Caco-2 (cell line): ENCODE results near the gene CLNK. TPM values are rescaled to one million over a fixed set of nuclear protein-coding genes. Genes with fewer than 3 reads are reported as not detected.
A peak's percentile ranks its signal among the peaks of the same experiment; 100 is the strongest.

Experiments
- BruUV-seq: library from RNA; stranded (reverse); fragments of 400-500 nt; replicated peaks from 2 replicates; lab custom pipeline; 2021; lab: Mats Ljungman, UMichigan
- CTCF ChIA-PET: fragments of 300-600 bp; sonication (Branson Sonifier 250); formaldehyde crosslinking; loops from one replicate; lab custom pipeline; 2022; ENCODE audit warnings: antibody characterized with exemption; lab: Charles Lee
- POLR2A ChIA-PET: fragments of 300-600 bp; sonication (Branson Sonifier 250); formaldehyde crosslinking; loops from one replicate; lab custom pipeline; 2022; ENCODE audit warnings: antibody characterized with exemption; lab: Charles Lee
- DNase-seq, 2 experiments: peaks; one replicate each; pipeline versions ENCODE4 v3.0.0 to v3.0.0-alpha.2; 2020 to 2022
- H3K27me3 ChIP-seq: replicated peaks from 2 replicates; pipeline ENCODE4 v1.6.0; 2011; ENCODE audit warnings: low read length; ENCODE audit not compliant: control insufficient read depth, insufficient read depth
- H3K36me3 ChIP-seq: 2 replicates; pipeline ENCODE4 v1.5.1; 2011; ENCODE audit warnings: low read length; ENCODE audit not compliant: control insufficient read depth, insufficient read depth
- H3K4me1 ChIP-seq: fragments of 250-450 bp; sonication (Bioruptor Pico); 2 replicates; pipeline ENCODE4 v1.5.1; 2020; ENCODE audit warnings: mild to moderate bottlenecking
- H3K4me3 ChIP-seq: 2 replicates; pipeline ENCODE4 v1.5.1; 2011; ENCODE audit warnings: low read depth, mild to moderate bottlenecking, control low read depth, low read length
- H3K9me3 ChIP-seq: fragments of 250-450 bp; sonication (Bioruptor Pico); 2 replicates; pipeline ENCODE4 v1.5.1; 2020; ENCODE audit warnings: mild to moderate bottlenecking, moderate library complexity
- H3K27ac Mint-ChIP-seq: one replicate; pipeline ENCODE4 v1.8.0; 2022; ENCODE audit warnings: mixed read lengths; ENCODE audit not compliant: unreplicated experiment
- H3K27me3 Mint-ChIP-seq: one replicate; pipeline ENCODE4 v1.8.0; 2022; ENCODE audit warnings: mixed read lengths; ENCODE audit not compliant: insufficient read depth, unreplicated experiment
- H3K36me3 Mint-ChIP-seq: one replicate; pipeline ENCODE4 v1.8.0; 2022; ENCODE audit warnings: mild to moderate bottlenecking, mixed read lengths; ENCODE audit not compliant: insufficient read depth, unreplicated experiment
- H3K4me1 Mint-ChIP-seq: one replicate; pipeline ENCODE4 v1.8.0; 2022; ENCODE audit warnings: low read depth, mixed read lengths; ENCODE audit not compliant: unreplicated experiment
- H3K4me3 Mint-ChIP-seq: one replicate; pipeline ENCODE4 v1.8.0; 2022; ENCODE audit warnings: mild to moderate bottlenecking, moderate library complexity, mixed read lengths; ENCODE audit not compliant: unreplicated experiment
- H3K9me3 Mint-ChIP-seq: one replicate; pipeline ENCODE4 v1.8.0; 2022; ENCODE audit warnings: mixed read lengths; ENCODE audit not compliant: unreplicated experiment
- CTCF ChIP-seq, 2 experiments: fragments of 200-600 bp in 1 of 2; IDR thresholded peaks; 1 replicate in 1 of 2; 2 replicates in 1 of 2; pipeline versions ENCODE4 v1.5.1 to v1.8.0; 2011 to 2022; ENCODE audit warnings: antibody characterized with exemption in 1 of 2, control low read depth in 1 of 2, inconsistent platforms in 1 of 2, low read depth in 1 of 2, low read length in 1 of 2, mild to moderate bottlenecking in 1 of 2, moderate library complexity in 1 of 2; ENCODE audit not compliant: insufficient read depth in 1 of 2, severe bottlenecking in 1 of 2, unreplicated experiment in 1 of 2
- intact Hi-C: fragments of 100-400 bp; cut with micrococcal nuclease; formaldehyde crosslinking; loops from one replicate; pipeline ENCODE4 v1.10.0; 2022; ENCODE audit not compliant: unreplicated experiment
- total RNA-seq: library from RNA; stranded (reverse); gene quantifications from 2 replicates; pipeline ENCODE4 v1.2.3, GENCODE V29; 2022

CLNK gene
- total RNA-seq, 1 experiment from 2014 or later: not detected

- H3K4me1 Mint-ChIP-seq: peaks cover 9% of the 10 kb centered on the region
- H3K27me3 ChIP-seq: no peaks in the 10 kb centered on the region
- BruUV-seq: no TSS peak
- DNase-seq: peak; percentile 46 to 47
- intact Hi-C loops: loop anchor here (1.0 to 10.0 kb wide), 5 partner anchors 134 to 1373 kb away; no protein-coding TSS in a partner anchor
- no peak overlapping the region for H3K4me3 Mint-ChIP-seq
- peaks cover 20% of the 10 kb centered on the region for H3K4me1 ChIP-seq
- H3K36me3 Mint-ChIP-seq: no peaks in the 10 kb centered on the region
- no peaks in the 10 kb centered on the region for H3K9me3 ChIP-seq
- H3K4me3 ChIP-seq: no peak overlapping the region
- peak; percentile 69 to 72 for TF ChIP-seq CTCF (IDR thresholded peaks at IDR 0.05; ENCODE audit: insufficient read depth in 1 of 2, low read depth in 1 of 2, low read length in 1 of 2, severe bottlenecking in 1 of 2, unreplicated experiment in 1 of 2)
- POLR2A ChIA-PET: no interaction called here
- H3K27me3 Mint-ChIP-seq: no peaks in the 10 kb centered on the region
- H3K36me3 ChIP-seq: no peaks in the 10 kb centered on the region
- no peak overlapping the region for H3K27ac Mint-ChIP-seq
- H3K9me3 Mint-ChIP-seq: no peaks in the 10 kb centered on the region
- CTCF ChIA-PET: no interaction called here
These were observed 102.4 kb downstream of the CLNK start for GRCh38 chr4:10582059-10582686.

- Mint-ChIP-seq H3K27me3 (no peaks in the 10 kb centered on the region), H3K9me3 (peaks cover under 1% of the 10 kb centered on the region), H3K4me1 (peaks cover 9% of the 10 kb centered on the region), H3K36me3 (no peaks in the 10 kb centered on the region), H3K27ac (no peak overlapping the region), H3K4me3 (no peak overlapping the region)
- no peak for TF ChIP-seq CTCF (IDR thresholded peaks at IDR 0.05; ENCODE audit: insufficient read depth in 1 of 2, low read depth in 1 of 2, low read length in 1 of 2, severe bottlenecking in 1 of 2, unreplicated experiment in 1 of 2)
- intact Hi-C loops: loop anchor here (10.0 kb wide), 1 partner anchor 1374 kb away; no protein-coding TSS in a partner anchor
- Histone ChIP-seq H3K36me3 (no peaks in the 10 kb centered on the region), H3K27me3 (no peaks in the 10 kb centered on the region), H3K4me1 (peaks cover 24% of the 10 kb centered on the region), H3K4me3 (no peak overlapping the region), H3K9me3 (no peaks in the 10 kb centered on the region)
- no peak for DNase-seq
- ChIA-PET POLR2A (no interaction called here), CTCF (no interaction called here)
- no TSS peak for BruUV-seq
These were observed 103.5 kb downstream of the CLNK start for GRCh38 chr4:10581022-10581421.

GRCh38 chr4:10579648-10580047 is 104.9 kb downstream of the CLNK start:
- no peaks in the 10 kb centered on the region for H3K27me3 Mint-ChIP-seq
- Histone ChIP-seq H3K36me3 (no peaks in the 10 kb centered on the region), H3K9me3 (no peaks in the 10 kb centered on the region), H3K4me1 (peaks cover 24% of the 10 kb centered on the region), H3K4me3 (no peak overlapping the region), H3K27me3 (no peaks in the 10 kb centered on the region)
- CTCF ChIA-PET: interaction anchor here (0.6 kb wide), 1 partner anchor 482 kb away, joined by 4 read pairs; no protein-coding TSS in a partner anchor
- no peaks in the 10 kb centered on the region for H3K36me3 Mint-ChIP-seq
- no peak overlapping the region for H3K4me3 Mint-ChIP-seq
- no peak overlapping the region for H3K27ac Mint-ChIP-seq
- peaks cover 9% of the 10 kb centered on the region for H3K4me1 Mint-ChIP-seq
- H3K9me3 Mint-ChIP-seq: peaks cover 13% of the 10 kb centered on the region
- no peak for TF ChIP-seq CTCF (IDR thresholded peaks at IDR 0.05; ENCODE audit: insufficient read depth in 1 of 2, low read depth in 1 of 2, low read length in 1 of 2, severe bottlenecking in 1 of 2, unreplicated experiment in 1 of 2)
- intact Hi-C loops: loop anchor here (10.0 kb wide), 1 partner anchor 1375 kb away; no protein-coding TSS in a partner anchor
- BruUV-seq: no TSS peak
- POLR2A ChIA-PET: no interaction called here
- DNase-seq: no peak
